ENCODE measurements around the gene MPV17.
"Not testable (repeated sequence)": the region's sequence is repeated elsewhere in the genome, so short reads cannot be mapped to it uniquely, and the experiment has no call there.

The MPV17 gene

GRCh38 chr2:27323596-27324285, 844 bp upstream of the MPV17 start:
- DNase-seq (ENCODE audit: low read depth), result no peak

- no peak for DNase-seq (ENCODE audit: low read depth)
These were observed 564 bp downstream of the MPV17 start for GRCh38 chr2:27322301-27322765.

DNA sequence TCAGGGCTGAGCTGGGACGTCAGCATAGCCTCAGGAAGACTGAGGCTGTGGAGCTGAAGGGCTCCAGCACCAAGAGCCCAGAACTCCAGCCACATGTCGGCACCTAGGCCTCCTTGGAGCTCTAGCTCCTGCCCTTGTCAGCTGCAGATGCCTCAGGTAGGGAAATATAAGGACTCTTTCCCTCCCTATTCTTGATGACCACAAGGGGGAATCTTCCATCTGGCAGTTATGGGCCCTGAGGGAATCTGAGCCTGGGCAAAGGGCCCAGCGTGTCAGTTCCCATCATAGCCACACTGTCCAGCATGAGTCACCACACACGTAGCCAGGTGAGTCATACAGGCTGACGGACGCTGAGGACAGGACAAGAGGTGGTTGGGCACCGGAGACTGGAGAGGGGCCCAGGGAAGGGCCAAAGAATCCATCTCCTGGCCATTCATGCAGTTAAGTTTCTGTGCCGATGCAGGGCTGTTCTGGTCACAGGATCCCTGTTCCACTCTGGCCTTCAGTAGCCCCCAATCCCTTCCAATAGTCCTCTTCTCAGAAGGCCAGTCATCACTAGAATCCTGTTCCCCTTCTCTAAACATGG, 1.8 kb downstream of the MPV17 start:
- peak; percentile 99 for DNase-seq (ENCODE audit: low read depth)

DNA sequence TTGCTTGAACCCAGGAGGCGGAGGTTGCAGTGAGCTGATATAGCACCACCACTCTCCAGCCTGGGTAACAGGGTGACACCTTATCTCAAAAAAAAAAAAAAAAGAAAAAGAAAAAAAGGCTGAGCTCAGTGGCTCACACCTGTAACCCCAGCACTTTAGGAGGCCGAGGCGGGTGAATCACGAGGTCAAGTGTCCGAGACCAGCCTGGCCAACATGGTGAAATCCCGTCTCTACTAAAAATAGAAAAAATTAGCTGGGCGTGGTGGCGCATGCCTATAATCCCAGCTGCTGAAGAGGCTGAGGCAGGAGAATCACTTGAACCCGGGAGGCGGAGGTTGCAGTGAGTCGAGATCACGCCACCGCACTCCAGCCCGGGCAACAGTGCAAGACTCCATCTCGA, 3.1 kb downstream of the MPV17 start:
- not testable (repeated sequence) for DNase-seq (ENCODE audit: low read depth)

DNA sequence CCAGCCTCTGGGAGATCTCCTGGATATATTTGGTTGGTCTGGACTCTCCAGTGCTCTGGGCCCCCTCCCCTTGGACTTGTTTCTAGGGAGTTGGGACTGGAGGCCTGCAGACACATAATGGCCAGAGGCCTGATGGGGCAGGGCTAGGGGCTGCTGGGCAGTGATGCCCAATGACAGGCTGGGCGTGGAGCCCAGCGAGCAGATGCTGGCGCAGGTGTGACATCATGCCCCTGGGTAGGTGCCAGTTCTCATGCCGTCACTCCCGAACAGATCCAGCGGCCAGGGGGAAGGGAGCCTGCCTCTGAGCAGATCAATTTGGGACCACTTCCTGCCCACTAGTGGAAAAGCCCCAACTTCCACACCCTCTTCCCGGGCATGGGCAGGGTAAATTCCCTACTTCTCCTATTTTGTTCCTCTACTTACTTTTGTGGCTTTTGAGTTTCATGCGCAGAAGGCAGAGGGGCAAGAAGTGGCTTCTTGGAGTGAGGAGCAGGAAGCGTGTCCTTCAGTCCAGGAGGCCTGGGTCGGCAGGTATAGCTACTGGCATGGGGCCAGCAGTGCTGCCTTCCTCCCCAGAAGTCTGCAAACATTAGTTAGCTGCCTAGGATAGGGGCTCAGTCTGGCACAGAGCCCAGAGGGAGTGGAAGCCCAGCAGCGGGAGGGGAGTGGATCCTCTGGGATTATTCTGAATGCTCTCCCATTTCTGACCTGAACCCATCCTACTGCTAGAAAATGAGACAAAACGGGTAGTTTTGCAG, 6.1 kb downstream of the MPV17 start:
- DNase-seq (ENCODE audit: low read depth), result no peak

DNA sequence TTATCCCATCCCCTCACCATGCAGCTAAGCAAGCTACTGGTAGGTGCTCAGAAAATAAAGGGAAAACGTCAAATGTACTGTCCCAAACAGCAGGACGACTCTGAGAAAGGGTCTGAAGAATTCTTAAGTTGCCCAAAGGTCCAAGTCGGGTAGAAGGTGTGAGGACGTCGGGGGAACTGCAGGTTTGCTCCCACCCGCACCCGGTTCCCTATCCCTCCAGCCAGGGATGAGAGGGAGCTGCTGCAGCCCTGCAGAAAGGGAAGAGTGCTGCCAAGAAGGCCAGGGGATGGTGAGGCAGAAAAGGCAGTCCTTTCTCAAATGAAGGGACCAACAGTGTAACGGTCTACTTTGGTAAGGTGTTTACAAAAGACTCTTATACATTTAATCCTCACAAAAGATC, 7.8 kb downstream of the MPV17 start:
- no peak for DNase-seq (ENCODE audit: low read depth)

GRCh38 chr2:27314709-27315108, 8.2 kb downstream of the MPV17 start:
- no peak for DNase-seq (ENCODE audit: low read depth)

- no peak for DNase-seq (ENCODE audit: low read depth)
These were observed 8.8 kb downstream of the MPV17 start for GRCh38 chr2:27313882-27314645.

- DNase-seq (ENCODE audit: low read depth), result no peak
These were observed 10.7 kb downstream of the MPV17 start for GRCh38 chr2:27312152-27312551.

DNA sequence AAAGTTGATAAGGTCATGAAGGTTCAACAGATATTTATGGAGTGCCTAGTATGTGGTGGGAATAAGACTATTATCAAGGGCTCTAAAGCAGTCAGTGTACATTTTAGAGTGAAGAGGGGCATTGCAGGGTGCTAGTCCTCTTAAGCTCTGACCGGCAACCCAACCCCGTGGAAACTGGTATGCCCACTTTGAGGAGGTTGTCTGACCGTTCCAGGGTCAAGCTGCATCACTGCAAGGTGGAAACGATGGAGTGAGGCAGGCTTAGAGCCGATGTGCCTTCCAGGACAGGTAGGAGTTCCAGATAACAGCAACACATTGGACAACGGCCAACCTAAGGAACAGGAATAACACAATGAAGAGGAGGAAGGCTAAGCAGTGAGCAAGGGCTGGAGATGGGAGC, 13.2 kb downstream of the MPV17 start:
- DNase-seq (ENCODE audit: low read depth), result no peak

DNA sequence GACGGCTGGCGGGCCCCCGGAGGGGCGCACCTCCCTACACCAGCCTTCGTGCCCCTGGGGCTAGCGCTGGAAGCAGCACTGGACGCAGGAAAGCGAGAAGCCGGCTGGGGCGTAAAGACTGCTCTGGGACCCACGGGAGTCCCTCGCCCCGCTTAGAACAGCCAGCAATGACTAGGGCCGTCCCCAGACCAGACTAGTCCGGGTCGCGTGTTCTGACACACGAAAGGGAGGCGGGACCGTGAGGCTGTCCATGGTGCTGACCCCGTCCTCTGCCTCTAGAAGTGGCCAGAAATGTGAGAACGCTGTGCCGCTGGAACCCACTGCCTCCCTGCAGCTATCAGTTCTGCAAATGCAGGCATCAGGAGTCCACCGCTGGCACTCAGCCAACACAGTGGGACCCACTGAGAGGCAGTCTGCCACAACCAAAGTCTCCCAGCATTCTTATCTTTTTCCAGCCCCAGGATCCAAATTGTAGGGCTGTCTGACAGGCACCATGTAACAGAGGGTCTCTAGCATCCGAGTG, 14.5 kb downstream of the MPV17 start, which contains the start of gene UCN:
Gene UCN (minus strand): TSS at position 87 of the 523 bp plus-strand sequence. CDS start 550 bp downstream, outside the sequence.
- no peak for DNase-seq (ENCODE audit: low read depth)

DNA sequence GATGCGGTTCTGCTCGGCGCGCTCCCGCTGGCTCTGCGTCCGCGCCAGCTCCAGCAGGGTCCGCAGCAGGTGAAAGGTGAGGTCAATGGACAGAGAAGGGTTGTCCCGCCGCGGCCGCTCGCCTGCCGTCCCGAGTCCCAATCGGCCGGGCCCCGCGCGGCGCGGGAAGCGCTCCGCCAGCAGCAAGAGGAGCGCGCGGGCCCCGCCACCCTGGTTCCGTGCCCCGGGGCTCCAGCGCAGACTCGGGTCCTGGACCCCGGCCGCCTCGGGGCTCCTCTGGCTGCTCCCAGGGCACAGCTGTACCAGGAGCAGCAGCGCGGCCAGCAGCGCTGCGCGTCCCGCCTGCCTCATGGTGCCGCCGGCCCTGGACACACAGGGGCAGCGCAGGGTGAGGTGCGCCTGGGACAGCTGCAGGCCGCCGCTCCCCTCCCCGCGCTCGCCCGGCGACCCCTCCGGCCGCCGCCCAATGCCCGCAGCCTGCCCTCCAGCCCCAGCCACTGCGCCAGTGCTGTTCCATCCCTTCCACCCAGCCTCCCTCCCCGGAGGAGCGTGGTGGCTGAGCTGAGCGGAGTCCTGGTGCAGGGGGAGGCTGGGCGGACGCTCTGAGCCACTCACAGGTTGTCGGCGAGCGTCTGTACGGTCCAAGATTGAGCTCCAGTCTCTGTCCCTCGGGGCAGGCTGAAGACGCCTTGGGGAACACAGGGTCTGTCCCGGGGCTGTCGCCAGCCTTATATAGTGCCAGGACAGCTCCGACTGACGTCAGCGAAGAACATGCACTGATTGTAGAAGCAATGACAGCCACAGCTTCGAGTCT, 15.1 kb downstream of the MPV17 start:
- DNase-seq (ENCODE audit: low read depth), result no peak

DNA sequence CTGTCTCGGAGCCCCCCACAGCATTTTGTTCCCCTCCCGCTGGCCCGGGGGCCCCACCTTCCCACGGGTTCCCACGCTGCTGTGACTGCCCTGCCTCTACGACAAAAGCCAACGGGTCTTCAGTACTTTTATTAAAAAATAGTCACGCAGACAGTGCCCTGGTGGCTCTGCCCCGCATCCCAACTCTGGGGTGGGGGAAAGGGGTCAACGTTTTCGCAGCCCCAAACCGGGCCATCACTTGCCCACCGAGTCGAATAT, 15.7 kb downstream of the MPV17 start:
- DNase-seq (ENCODE audit: low read depth), result no peak

DNA sequence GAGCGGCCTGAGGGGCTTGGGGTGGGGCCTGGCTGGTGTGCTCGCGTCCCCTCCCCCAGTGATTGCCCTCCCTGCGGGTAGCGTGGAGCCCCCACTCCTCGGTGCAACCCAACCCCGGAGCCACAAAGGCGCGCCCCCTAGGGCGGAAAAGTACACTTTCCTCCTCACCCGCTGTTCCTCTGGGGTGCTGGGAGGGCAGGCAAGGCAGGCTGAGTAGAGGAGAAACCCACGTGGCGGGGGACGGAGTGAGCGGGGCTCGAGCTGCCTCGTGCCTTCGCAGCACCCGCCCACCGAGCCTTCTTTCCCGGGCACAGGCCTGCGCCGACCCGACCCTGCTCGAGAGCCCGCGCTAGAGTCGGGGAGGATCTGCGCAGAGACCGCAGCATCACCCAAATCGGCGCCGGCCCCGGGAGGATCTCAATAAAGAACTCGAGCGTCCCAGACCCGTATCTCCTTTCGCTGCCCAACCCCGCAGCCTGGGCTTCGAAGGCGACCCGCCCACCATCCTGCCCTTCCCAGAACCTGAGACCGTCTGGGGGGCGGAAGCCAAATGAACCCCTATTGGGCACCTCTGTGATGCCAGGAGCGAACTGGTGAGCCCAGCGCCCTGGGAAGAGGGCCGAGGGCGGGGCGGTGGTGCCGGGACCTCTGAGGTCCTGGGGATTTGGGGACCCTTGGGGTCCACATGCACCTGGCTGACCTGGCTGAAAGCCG, 16.2 kb downstream of the MPV17 start:
- DNase-seq (ENCODE audit: low read depth), result no peak

DNA sequence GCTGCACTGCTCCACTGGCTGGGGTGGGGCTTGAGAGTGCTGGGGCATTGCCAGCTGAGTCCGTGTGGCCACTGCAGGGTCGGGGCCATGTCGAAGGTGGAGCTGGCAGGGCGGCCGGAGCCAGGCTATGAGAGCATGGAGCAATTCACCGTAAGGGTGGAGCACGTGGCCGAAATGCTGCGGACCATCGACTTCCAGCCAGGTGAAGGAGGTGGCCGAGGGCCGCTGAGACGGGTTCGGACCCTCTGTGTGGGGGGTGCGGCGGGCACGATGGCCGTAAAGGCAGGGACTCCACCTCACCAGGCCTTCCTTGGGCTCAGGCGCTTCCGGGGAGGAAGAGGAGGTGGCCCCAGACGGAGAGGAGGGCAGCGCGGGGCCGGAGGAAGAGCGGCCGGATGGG, 16.8 kb downstream of the MPV17 start:
- DNase-seq (ENCODE audit: low read depth), result no peak

DNA sequence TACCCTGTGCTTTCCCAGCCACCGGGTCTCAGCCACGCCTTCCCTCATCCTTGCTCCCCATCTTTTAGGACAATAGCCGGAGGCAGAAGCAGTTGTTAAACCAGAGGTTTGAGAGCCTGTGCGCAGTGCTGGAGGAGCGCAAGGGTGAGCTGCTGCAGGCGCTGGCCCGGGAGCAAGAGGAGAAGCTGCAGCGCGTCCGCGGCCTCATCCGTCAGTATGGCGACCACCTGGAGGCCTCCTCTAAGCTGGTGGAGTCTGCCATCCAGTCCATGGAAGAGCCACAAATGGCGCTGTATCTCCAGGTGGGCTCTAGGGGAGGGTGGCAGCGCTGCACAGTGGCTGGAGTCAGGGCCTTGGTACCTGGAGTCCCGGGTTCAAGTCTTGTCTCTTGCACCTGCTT, 17.4 kb downstream of the MPV17 start:
- no peak for DNase-seq (ENCODE audit: low read depth)

- DNase-seq (ENCODE audit: low read depth), result no peak
These were observed 18.2 kb downstream of the MPV17 start for GRCh38 chr2:27304488-27305240.

DNA sequence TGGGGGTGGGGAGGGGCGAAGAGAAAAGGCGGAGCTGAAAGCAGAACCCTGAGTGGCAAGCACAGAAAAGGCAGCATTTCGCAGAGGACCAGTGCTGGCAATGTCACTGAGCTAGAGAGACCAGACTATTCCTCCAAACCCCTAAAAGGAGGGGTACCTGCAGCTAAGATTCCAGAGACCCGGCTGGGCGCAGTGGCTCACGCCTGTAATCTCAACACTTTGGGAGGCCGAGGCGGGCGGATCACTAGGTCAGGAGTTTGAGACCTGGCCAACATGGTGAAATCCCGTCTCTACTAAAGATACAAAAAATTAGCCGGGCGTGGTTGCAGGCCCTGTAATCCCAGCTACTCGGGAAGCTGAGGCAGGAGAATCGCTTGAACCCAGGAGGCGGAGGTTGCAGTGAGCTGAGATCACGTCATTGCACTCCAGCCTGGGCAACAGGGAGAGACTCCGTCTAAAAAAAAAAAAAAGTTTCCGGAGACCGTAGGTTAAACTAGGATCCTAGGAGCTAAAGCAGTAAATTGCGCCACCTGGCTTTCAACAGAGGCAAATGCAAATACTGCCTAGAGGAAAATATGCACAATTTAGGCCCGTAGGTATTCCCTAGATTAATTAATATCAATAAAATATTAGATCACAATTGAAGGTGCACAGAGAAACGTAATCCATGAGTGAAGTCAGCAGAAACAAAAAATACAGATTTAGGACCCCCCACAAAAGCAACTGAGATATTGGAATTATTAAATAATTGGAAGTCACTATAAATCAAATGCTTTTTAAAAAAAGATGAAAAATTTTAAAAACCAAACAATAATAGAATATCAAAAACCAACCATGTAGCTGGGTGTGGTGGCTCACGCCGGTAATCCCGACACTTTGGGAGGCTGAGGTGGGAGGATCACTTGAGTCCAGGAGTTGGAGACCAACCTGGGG, 19.5 kb downstream of the MPV17 start:
- DNase-seq (ENCODE audit: low read depth), result peak; percentile 45

DNA sequence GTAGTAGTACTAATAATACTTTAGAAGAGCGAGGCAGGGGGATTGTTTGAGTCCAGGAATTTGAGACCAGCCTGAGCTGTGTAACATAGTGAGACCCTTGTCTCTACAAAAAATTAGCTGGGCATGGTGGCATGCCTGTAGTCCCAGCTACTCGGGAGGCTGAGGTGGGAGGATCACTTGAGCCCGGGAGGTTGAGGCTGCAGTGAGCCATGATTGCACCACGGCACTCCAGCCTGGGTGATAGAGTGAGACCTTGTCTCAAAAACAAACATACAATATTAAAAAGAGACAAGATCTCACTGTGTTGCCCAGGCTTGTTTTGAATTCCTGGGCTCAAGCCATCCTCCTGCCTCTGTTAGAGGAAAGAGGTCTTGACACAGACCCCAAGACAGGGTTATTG, 22.3 kb downstream of the MPV17 start:
- not testable (repeated sequence) for DNase-seq (ENCODE audit: low read depth)

All from GM04504 (cell line).